Type B pancreatic cell (in vitro differentiated cells): ENCODE results near the gene CYP24A1. TPM values are rescaled to one million over a fixed set of nuclear protein-coding genes. Genes with fewer than 3 reads are reported as not detected.

Experiments used
- DNase-seq: peaks from one replicate; pipeline ENCODE4 v3.0.0; 2021; ENCODE audit warnings: mixed read lengths; ENCODE audit not compliant: unreplicated experiment; ENCODE audit errors: extremely low spot score
- H3K27ac Mint-ChIP-seq: 2 replicates; pipeline ENCODE4 v1.8.0; 2021; ENCODE audit warnings: mild to moderate bottlenecking, mixed read lengths
- H3K27me3 Mint-ChIP-seq: 2 replicates; pipeline ENCODE4 v1.8.0; 2021; ENCODE audit warnings: mixed read lengths
- H3K36me3 Mint-ChIP-seq: 2 replicates; pipeline ENCODE4 v1.8.0; 2021; ENCODE audit warnings: mixed read lengths
- H3K4me1 Mint-ChIP-seq: one replicate; pipeline ENCODE4 v1.8.0; 2021; ENCODE audit warnings: mixed read lengths; ENCODE audit not compliant: unreplicated experiment
- H3K4me3 Mint-ChIP-seq: 2 replicates; pipeline ENCODE4 v1.8.0; 2021; ENCODE audit warnings: mild to moderate bottlenecking, mixed read lengths
- H3K9me3 Mint-ChIP-seq: 2 replicates; pipeline ENCODE4 v1.8.0; 2021; ENCODE audit warnings: mixed read lengths
- total RNA-seq: library from RNA; stranded (reverse); gene quantifications from 2 replicates; pipeline ENCODE4 v1.2.1, GENCODE V29; 2021; ENCODE audit warnings: low replicate concordance
- TF ChIP-seq, protein P1 (sequence below): fragments of 200-600 bp; sonication (generic); conservative IDR thresholded peaks from 2 replicates; pipeline ENCODE4 v1.5.0; 2021; ENCODE audit warnings: antibody characterized with exemption, mild to moderate bottlenecking

Gene CYP24A1
- total RNA-seq, 1 donor from 2014 or later = 7.1 TPM

DNA sequence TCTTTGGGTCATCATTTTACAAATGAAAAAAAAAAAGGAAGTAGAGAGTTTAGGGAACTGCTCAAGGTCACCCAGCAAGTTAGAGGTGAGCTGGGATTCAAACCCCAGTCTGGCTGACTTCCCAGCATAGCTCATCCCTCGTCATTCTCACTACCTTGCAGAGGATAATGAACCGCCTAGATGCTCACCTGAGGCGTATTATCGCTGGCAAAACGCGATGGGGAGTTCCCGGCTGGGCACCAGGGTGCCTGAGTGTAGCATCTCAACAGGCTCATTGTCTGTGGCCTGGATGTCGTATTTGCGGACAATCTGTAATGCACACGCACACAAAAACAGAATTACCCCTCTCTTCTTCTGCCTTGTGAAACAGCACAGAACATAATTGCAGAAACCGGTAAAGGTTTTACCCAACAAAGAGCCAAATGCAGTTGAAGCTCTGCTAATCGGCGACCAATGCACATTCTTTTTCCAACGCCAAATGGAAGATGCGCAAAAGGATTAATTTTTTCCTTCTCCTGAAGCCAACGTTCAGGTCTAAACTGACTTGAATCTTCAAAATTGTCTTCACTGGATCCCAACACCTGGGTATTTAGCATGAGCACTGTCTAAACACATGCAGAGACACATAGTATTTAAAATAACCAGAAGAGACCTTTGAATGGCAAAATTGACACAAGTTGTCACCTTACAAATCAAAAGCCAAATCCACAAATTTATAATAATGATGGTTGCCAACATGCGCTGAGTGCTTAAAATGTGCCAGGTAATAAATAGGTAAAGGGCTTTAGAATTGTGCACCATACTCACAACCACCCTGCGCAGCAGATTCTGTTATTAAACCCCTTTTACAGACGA, 16.6 kb downstream of the CYP24A1 start:
- Mint-ChIP-seq H3K4me1 (peaks cover 4% of the 10 kb centered on the region), H3K27ac (no peak overlapping the region), H3K9me3 (no peaks in the 10 kb centered on the region), H3K27me3 (peaks cover 4% of the 10 kb centered on the region), H3K4me3 (no peak overlapping the region), H3K36me3 (no peaks in the 10 kb centered on the region)
- TF ChIP-seq, protein P1, sequence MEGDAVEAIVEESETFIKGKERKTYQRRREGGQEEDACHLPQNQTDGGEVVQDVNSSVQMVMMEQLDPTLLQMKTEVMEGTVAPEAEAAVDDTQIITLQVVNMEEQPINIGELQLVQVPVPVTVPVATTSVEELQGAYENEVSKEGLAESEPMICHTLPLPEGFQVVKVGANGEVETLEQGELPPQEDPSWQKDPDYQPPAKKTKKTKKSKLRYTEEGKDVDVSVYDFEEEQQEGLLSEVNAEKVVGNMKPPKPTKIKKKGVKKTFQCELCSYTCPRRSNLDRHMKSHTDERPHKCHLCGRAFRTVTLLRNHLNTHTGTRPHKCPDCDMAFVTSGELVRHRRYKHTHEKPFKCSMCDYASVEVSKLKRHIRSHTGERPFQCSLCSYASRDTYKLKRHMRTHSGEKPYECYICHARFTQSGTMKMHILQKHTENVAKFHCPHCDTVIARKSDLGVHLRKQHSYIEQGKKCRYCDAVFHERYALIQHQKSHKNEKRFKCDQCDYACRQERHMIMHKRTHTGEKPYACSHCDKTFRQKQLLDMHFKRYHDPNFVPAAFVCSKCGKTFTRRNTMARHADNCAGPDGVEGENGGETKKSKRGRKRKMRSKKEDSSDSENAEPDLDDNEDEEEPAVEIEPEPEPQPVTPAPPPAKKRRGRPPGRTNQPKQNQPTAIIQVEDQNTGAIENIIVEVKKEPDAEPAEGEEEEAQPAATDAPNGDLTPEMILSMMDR = no peak
- DNase-seq = no peak

DNA sequence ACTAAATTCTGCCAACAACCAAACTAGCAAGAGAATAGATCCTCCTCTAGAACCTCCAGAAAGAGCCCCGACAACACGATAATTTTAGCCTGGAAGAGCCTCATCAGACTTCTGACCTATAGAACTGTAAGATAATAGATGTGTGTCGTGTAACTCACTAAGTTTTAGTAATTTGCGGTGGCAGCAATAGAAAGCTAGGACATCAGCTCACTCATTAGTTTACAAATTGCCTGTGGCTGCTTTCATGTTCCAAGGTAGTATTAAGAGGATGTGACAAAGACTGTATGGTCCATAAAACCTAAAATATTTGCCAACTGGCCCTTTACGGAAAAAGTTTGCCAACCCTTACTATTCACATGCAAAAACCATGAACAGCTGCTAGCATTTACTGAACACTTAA, 17.3 kb downstream of the CYP24A1 start:
- TF ChIP-seq, protein P1 = no peak
- H3K27me3 Mint-ChIP-seq = peaks cover 4% of the 10 kb centered on the region
- no peaks in the 10 kb centered on the region for H3K9me3 Mint-ChIP-seq
- DNase-seq = no peak
- H3K4me1 Mint-ChIP-seq = peaks cover 4% of the 10 kb centered on the region
- no peak overlapping the region for H3K27ac Mint-ChIP-seq
- no peak overlapping the region for H3K4me3 Mint-ChIP-seq
- H3K36me3 Mint-ChIP-seq = no peaks in the 10 kb centered on the region

DNA sequence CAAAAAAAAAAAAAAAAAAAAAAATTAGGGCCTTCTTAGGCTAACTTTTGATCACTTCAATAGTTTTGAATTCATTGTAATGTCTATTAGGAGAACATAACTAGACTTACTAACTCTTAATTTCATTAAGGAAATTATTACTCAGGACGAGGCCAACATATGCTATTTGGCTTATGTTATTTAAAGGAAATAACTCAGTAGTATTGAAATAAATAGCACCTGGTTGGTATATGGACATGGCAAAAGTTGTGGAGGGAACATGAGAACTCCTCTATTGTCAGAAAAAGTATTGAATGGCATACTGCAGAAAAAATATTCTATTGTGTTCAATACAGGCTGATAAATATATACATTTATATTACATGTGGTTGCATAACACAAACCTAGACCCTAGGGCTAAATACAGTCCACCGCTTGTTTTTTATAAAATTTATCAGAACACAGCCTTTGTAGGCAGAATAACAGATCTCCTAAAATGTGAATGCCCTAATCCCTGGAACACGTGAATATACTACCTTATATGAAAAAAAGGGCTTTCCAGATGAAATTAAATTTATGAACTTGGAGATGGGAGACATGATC, 18.0 kb downstream of the CYP24A1 start:
- H3K4me3 Mint-ChIP-seq = no peak overlapping the region
- no peaks in the 10 kb centered on the region for H3K9me3 Mint-ChIP-seq
- no peak for DNase-seq
- peaks cover 4% of the 10 kb centered on the region for H3K27me3 Mint-ChIP-seq
- no peak overlapping the region for H3K27ac Mint-ChIP-seq
- H3K36me3 Mint-ChIP-seq = no peaks in the 10 kb centered on the region
- peaks cover 4% of the 10 kb centered on the region for H3K4me1 Mint-ChIP-seq
- TF ChIP-seq, protein P1 = no peak

DNA sequence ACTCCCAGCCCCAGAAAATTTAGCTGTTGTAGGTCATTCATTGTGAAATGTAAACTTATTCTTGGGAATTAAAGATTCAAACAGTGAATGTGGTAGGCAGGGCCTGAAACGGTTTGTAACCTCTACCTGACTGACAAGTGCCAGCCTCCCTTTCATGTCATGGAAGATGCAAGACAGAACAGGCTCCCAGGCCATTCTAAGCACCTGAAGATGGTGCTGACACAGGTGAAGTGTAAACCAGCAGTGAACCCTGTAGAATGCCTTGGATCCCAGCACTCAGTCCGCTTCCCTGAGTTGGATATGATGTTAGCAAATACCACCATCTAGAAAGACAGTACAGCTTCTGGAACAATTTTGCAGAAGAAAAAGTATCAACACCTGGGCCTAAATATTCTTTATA, 19.3 kb downstream of the CYP24A1 start:
- Mint-ChIP-seq H3K4me1 (peaks cover 4% of the 10 kb centered on the region), H3K27me3 (peaks cover 4% of the 10 kb centered on the region), H3K9me3 (no peaks in the 10 kb centered on the region), H3K4me3 (no peak overlapping the region), H3K36me3 (no peaks in the 10 kb centered on the region), H3K27ac (no peak overlapping the region)
- TF ChIP-seq, protein P1 = no peak
- no peak for DNase-seq

DNA sequence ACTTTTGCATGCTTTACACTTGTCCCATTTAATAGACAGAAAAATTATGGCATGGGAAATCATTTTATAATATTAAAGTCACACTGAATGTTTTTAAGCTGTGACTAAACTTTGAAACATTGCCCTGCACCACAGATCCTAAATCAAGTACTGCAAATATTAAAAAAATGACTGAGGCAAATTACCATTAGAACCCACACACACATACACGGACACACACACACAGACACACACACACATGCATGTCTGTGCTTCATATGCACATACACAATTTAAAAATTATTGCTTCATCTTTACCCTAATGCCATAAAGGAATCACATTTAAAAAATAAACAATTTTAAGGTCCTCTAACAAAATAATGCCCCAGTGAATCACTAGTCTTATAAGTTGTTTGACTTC, 19.9 kb downstream of the CYP24A1 start:
- DNase-seq = no peak
- Mint-ChIP-seq H3K27ac (no peak overlapping the region), H3K36me3 (no peaks in the 10 kb centered on the region), H3K4me1 (peaks cover 4% of the 10 kb centered on the region), H3K9me3 (no peaks in the 10 kb centered on the region), H3K4me3 (no peak overlapping the region), H3K27me3 (peaks cover 4% of the 10 kb centered on the region)
- TF ChIP-seq, protein P1 = no peak
